Activated CD4-positive, alpha-beta T cell treated with anti-CD3 and anti-CD28 coated beads, Interleukin-2, amount 50 U/mL, for 16 hours (primary cell): Measurements from ENCODE around the gene ACSL3.
A peak's percentile ranks its signal among the peaks of the same experiment; 100 is the strongest.
"Not testable (repeated sequence)": the region's sequence is repeated elsewhere in the genome, so short reads cannot be mapped to it uniquely, and the experiment has no call there.

Source experiments
- DNase-seq: peaks from one replicate; pipeline ENCODE4 v3.0.0-alpha.2; 2020

Gene ACSL3

DNA sequence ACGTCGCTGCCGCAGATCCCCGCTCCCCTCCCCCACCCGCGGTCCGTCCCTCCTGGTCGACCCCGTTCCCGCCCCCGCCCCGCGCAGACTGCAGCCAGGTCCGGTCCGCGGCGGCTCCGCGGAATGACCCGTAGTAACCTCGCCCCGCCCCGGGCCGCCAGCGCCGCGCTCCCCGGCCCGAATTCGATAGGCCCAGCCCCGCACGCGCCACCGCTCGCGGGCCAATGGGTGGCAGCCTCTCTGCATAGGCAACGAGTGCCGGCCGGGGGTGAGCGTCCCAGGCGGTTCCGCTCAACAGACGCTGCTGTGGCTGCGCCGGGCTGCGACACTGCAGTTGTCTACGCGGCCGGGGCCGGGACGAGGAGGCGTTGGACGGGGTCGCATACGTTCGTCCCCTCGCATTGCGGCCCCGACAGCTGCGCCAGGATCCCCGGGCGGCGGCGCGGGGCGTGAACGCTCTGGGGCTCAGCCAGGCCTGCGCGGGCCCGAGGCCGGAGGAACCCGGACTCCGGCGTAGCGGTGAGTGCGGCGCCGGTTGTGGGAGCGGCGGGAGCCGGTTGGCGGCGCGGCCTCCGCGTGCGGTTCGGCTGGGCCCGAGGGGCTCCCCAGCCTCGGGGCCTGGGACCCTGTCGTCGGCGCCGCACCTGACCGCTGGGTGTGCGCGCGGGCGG lies at the start of gene ACSL3:
Gene ACSL3, plus strand, starts transcription at position 297 of the 671 bp plus-strand sequence. CDS start 47,737 bp downstream, outside the sequence.
- DNase-seq, result peak; percentile 95

- no peak for DNase-seq
These were observed 49.0 kb upstream of the ACSL3 start for GRCh38 chr2:222811828-222812227.

- DNase-seq, result peak; percentile 88
These were observed 47.5 kb upstream of the ACSL3 start for GRCh38 chr2:222813177-222813843.

DNA sequence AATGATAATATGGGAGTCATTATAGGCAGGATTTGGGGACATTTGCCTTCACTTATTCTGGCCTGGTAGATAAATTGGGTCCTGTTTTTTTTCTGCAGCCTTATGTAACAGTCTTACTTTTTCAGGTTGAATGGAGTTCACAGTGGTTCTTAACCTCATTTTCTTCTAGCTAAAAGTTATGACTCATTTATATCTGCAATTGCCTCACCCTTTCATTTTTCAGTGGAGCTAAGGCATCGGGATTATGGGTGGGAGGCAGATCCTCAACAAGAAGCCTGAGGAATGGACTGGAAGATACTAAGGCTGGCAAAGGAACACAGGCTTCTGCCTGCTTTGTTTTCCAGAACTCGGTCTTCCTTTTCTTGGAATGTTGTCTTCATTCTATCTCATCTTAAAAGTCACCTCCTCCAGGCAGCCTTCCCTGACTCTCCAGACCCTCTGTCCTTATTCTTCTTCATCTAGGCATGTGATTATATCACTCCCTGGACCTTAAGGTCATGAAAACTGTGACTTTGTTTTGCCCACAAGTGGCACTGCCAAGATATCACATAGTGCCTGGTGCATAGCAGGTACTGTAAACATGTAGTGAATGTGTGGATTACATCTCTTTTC lies 41.0 kb upstream of the ACSL3 start:
- DNase-seq, result peak; percentile 18

DNA sequence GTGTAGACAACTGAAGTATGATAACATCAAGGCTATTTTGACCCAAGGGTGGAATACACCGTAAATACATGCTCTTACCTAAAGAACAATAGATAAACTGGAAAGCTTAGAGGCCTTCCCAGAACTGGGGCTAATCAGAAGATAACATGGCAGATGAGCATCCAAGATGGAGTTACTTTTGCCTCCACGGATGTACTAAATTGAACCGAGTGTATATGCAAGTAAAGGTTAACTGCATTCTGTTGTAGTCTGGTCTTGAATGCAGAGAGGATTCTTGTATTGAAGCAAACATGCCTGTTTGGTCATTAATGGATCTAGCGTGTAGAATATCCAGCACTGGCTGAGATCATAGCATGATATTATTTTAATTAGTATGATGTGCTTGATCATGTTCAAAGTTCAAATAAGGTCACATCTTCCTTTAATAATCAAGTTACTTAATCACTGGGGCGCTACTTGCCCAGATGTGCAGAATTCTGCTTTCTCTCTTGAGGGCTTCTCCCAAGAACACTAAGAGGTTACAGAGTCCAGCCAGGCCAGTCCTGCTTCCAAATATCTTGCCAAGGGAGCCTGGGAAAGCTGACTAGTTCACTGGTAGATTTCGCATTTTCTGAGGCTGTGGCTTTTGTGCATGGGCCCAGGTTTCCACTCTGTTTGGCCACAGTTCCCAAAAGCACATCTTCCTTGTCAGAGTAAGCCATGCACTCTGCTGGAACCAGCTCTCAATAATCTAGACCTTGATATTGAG lies 37.5 kb upstream of the ACSL3 start:
- no peak for DNase-seq

GRCh38 chr2:222825031-222825430 lies 35.8 kb upstream of the ACSL3 start:
- no peak for DNase-seq

GRCh38 chr2:222827417-222827816 lies 33.4 kb upstream of the ACSL3 start:
- no peak for DNase-seq

DNA sequence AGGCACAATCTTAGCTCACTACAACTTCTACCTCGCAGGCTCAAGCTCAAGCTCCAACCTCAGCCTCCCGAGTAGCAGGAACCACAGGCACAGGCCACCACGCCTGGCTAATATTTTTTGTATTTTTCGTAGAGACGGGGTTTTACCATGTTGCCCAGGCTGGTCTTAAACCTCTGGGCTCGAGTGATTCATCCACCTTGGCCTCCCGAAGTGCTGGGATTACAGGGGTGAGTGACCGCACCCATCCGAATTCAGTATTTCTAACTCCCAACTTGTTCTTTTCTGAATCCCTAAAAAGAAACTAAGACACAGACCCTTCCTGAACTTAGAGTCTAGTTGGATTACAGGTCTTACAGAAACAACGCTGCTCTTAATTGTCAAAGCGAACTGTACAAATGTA lies 32.3 kb upstream of the ACSL3 start:
- DNase-seq, result no peak

DNA sequence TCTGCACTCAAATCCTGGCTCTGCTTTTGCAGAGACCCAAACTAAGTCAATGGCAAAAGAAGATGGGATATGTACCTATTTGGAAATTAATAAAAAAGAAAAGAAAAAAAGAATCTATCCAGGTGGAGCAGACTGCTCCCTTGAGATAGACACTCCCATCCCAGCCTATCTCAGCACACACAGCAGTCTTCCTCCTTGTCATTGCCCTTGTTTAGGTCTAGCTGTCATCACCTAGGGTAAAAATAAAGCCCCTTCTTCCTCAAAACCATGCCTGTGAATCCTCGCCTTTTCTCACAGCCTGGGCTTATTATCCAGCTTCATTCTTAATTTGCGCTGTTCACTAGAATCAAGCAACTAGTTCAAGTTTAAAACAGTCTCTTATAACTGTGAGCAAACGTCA lies 30.7 kb upstream of the ACSL3 start:
- no peak for DNase-seq

- DNase-seq, result no peak
These were observed 27.4 kb upstream of the ACSL3 start for GRCh38 chr2:222833410-222833809.

DNA sequence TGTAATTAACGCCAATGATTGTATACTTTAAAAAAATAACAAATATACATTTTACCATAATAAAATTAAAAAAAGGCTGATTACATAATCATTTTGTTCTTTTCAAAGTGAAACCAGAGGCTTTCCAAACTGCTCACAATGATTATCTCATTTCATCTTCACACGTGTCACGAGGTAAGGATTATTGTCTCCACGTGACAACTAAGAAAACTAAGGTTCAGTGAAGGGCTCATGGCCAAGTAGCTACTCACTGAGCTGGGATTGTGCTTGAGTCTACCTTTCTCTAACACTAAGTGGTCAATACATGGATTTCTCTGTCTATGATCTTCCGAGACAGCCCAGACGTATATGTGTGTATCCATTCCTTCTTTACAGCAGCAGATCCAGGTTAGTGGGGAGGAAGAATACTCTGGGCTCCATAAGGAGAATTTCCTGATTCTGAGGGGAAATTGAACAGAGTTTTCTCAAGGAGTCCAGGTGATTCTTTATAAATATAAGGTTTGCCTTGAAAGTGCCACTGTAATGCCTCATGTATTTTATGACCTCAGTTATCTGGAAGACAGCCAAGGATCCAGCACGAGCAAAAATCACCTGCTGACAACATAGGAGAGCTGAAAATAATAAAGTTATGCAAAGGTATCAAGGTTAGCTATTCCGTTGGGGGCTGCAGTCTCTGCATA lies 25.6 kb upstream of the ACSL3 start:
- no peak for DNase-seq

DNA sequence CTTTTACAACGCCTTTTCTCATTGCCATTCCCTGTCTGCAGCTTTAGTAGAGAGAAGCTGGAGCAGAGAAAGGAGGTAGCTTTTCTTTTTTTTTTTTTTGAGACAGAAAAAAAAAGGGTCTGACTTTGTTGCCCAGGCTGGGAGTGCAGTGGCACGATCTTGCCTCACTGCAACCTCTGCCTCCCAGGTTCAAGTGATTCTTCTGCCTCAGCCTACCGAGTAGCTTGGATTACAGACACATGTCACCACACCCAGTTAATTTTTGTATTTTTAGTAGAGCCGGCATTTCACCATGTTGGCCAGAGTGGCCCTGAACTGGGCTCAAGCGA lies 25.0 kb upstream of the ACSL3 start:
- no peak for DNase-seq

DNA sequence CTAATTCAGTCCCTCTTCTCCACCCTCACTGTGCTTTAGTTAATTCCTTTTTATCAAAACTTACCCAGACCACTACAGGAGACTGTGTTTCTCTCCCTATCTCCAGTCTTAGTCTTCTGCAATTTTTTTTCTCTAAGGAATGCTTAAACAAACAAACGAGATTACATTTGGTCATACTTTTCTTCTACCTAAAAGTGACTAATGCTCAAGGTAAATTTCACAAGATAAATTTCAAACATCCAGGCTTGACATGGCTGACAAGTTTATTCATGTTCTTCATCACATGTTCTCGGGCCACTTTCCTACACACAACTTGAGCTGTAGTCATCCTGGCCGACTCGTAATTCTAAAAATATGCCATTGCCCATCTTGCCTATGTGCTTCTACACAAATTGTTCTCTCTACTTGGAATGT lies 23.2 kb upstream of the ACSL3 start:
- no peak for DNase-seq

GRCh38 chr2:222840060-222840802 lies 20.6 kb upstream of the ACSL3 start:
- DNase-seq, result no peak

DNA sequence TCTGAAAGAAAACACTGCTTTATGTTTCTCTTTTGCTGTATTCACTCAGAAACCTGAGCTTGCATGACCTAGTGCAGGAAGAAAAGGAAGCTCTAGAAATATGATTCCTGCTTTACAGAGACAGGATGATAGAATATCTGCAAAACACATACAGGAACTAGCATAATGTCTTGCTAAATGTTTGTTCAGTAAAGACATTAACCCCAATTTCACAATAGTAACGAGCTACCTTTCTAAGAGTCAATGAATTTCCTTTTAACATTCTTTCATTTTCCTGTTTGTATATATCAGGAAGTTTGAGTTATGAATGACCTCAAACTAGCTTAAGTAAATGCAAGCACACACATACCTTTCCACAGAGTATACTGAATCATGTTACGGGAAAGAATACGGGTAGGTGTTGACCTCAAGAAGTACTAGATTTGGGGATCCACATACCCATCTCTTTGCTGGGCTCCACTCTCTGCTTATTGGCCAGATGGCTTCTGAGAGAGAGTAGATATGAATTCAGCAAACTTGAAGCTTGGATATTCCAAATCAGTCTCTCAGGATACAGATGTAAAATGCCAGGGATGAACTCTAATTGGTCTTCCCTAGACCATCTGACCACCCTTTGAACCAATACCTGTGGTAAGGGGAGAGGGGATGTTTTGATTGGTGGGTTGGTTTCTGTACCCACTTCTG lies 18.2 kb upstream of the ACSL3 start:
- DNase-seq, result no peak

DNA sequence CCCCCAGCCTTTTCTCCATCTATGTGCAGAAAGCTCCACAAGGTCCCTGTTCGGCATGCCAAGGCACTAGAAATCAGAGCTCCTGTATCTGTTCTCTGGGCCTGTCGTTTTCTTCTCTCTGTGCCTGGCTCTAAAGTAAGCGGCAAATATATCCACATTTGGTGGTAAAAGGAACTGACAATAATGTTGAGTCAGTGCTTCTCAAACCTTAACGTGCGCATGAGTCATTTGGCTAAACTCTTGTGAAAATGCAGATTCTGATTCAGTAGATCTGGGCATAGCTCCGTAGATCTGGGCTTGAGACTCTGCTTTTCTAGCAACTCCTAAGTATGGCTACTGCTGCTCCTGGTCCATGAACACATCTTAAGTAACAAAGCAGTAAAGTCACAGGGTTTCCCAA lies 16.5 kb upstream of the ACSL3 start:
- DNase-seq, result peak; percentile 29

DNA sequence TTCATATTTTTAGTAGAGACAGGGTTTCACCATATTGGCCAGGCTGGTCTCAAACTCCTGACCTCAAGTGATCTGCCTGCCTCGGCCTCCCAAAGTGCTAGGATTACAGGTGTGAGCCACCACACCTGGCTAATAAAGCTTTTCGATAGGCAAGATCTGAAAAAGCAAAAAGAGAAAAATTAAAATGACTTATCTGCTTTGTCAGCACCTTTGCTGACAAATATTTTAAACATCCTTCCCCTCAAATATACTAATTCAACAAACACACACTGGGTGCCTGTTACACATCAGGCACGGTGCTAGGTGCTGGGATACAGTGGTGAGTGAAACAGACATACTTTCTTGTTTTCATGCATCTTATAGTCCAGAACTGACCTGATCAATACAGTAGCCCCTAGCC lies 15.5 kb upstream of the ACSL3 start:
- not testable (repeated sequence) for DNase-seq

DNA sequence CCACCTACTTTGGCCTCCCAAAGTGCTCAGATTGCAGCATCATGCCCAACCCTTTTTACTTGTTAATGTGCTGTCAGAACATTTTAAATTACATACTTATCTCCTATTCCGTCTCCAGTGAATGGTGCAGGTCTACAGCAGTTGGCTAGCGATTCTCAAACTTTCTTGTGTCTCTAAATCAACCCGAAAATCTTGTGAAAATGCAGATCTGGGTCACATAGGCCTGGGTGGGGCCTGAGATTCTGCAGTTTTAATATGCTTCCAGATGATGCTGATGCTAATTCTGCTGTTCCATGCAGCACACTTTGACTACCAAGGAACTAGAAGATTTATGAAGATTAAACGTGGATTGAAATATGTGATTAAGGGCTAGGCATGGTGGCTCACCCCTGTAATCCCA lies 14.8 kb upstream of the ACSL3 start:
- no peak for DNase-seq

DNA sequence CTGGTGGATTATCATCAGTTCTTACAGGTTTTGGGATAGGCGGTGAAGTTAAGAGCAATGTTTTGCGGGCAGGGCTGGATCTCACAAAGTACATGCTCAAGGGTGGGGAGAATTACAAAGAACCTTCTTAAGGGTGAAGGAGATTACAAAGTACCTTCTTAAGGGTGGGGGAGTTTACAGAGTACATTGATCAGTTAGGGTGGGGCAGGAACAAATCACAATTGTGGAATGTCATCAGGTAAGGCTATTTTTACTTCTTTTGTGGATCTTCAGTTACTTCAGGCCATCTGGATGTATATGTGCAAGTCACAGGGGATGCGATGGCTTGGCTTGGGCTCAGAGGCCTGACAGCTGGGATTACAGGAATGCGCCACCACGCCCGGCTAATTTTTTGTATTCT lies 12.8 kb upstream of the ACSL3 start:
- not testable (repeated sequence) for DNase-seq

DNA sequence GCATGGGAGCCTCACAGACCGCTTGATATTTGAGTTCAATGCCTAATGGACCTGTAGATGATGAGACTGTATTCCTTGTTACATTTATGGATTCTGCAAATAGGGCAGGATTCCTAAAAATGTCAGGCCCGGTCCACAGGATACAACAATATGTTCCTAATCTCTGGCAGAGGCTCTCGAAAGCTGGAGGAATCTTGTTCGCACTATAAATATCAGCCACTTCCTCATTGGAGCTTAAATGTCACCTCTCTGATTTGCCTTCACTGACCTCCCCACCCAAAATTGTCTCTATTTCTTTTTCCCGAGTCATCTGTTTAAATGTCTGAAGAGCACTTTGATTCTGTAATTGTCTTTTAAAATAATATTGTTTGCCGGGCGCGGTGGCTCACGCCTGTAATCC lies 12.0 kb upstream of the ACSL3 start:
- no peak for DNase-seq

GRCh38 chr2:222851956-222852617 lies 8.7 kb upstream of the ACSL3 start:
- no peak for DNase-seq
